Activated effector memory CD4-positive, alpha-beta T cell treated with Interleukin-2 at 50 U/mL for 16 hours (primary cell): ENCODE results near the gene TBC1D9B.

ENCODE experiments used
- DNase-seq: peaks from one replicate; pipeline ENCODE4 v3.0.0-alpha.2; 2020

Gene TBC1D9B

DNA sequence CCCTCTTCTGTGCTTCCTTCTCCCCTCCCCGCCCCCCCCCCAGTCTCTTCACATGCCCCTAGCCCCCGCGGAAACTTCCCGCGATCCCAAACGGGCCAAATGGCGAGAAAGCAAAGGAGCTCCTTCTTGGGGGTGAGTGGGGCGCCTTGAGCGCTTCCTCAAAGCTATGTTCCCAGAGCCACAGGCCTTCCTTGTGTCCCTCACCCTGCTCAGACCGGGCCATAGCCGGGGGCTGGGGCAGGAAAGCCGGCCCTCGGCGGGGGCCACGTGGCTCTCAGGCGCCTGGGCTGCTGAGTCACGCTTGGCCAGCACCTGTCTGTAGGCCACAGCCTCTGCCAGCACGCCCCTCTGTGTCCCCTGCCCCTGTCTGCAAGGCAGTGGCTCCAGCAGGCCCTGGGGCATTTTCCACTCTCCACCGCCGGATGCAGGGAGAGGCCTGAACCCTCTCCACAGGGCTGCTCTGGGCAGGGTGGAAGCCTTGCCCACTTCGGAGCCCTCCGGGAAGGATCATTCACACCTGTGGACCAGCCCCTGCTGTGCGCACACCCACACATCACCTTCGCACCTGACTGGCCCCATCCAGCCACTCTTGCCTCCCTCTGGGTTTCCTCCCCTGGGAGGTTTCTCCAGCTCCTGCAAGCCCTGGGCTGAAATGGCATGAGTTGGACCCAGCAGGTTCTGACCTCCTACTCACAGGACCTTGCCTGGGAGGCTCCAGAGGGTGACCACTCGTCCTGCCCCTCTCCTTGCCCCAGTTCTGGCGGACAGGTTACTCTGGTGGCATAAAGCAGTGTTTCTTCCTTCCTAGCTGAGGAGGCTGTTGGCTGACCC, 88.2 kb downstream of the TBC1D9B start:
- DNase-seq: peak; percentile 28

DNA sequence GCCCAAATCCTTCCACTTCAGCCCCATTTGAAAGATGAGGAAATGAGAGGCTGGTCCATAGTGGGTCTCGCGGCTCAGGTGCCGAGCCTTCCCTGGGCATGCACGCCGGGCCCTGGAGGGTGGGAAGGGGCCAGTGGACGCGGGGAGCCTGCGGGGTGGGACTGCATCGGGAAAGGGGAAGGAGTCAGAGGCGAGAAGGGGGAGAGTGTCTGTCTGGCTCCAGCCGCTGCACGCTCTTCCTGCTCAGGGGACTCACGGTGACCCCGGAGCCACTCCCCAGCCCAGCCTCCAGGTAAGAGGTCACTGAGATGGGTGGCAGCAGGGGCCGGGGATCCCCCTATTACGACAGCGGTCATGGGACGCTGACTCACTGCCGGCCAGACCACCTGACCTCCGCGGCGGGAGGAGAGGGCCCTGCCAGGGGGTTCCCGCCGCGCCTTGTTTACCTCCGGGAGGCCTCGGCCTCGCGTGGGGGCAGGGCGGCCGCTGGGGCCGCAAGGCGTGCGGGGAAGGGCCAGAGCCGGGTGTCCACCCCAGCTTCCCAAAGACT, 88.9 kb downstream of the TBC1D9B start:
- peak; percentile 83 for DNase-seq

DNA sequence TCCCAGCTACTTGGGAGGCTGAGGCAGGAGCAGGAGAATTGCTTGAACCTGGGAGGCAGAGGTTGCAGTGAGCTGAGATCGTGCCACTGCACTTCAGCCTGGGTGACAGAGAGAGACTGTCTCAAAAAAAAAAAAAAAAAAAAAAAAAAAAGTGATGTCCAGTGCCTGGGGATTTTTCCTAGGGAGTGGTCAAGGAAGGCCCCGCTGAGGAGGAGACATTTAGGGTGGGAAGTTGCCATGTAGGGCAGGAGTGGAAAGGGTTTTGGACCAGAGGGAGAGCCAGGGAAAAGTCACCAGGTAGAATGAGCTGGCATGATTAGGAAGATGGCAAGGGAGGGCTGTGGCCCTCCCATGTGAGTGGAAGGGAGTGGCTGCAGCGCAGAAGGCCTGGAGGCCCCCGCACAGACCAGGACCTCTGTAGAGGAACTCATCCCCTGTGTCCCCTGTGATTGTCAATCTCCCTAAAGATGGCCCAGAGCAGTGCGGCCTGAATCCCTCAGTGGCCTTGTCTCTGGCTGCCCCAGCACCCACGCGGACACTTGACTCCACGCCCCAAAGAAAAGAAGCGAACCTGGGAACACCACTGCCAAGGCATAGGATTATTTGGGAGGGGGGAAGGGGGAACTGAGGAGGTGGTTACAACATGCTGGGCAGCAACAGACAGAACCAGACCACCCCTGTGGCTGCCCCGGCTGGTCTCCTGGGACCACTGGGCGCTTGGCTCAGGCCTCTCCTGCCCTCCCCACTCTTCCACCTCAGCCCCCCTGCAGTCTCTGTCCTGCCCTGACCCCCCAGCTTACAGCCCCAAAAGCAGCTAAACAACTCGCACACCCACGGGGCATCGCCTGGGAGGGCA, 89.6 kb downstream of the TBC1D9B start:
- no peak for DNase-seq

- no peak for DNase-seq
Measured at GRCh38 chr5:179817470-179817840, 90.2 kb downstream of the TBC1D9B start.

DNA sequence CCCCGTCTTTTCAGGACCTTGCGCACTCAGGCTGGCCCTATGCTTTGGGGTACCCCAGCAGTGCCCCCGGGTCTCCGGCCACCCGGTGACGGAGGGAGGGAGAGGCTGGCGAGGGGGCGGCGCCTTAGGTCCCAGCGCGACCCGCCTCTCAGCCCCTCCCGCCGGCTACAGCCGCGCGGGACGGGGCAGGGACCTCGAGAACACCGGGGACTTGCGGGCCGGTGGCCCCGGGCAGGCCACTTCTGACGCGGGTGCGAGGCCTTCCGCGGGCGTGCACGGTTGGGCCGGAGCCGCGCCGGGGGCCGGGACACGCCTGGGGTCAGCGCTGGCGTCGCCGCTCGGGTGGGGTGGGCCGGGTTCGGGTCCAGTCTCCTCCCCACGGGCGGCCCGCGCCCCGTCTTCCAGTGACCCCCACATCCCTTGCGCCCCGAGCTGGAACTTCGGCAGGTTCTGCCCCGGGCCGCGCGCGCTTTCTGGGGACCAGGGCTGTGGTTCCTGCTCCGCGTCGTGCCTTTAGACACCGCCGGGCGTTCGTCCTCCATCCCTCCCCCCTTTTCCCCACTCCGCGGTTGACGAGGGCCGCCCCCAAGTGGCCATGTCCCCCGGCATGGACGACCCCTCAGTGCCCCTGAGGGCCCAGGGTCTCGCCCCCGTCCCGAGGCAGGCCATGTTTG, 90.8 kb downstream of the TBC1D9B start:
- no peak for DNase-seq

GRCh38 chr5:179816401-179816795, 91.3 kb downstream of the TBC1D9B start:
- DNase-seq: no peak

GRCh38 chr5:179815491-179816249, 92.0 kb downstream of the TBC1D9B start:
- no peak for DNase-seq

DNA sequence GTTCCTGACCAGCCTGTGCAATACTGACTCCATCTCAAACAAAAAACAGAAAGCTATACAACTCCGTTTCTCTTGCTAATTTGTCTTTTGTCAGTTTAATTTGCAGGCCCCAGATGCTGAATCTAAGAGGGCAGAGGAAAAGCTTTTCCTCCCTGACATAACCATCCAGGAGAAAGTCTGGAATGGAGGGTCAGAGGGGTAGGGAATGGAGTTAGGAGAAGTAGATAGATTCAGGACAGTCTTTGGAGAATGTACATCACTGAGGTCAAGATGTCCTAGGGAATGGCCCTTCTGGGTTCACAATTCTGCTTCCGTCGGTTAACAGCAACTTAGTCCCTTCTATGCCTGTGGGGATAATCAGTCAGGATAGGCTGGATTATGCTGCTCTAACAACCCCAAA, 93.6 kb downstream of the TBC1D9B start:
- DNase-seq: no peak

- DNase-seq: no peak
Measured at GRCh38 chr5:179812997-179813607, 94.6 kb downstream of the TBC1D9B start.

- DNase-seq: no peak
Measured at GRCh38 chr5:179812135-179812825, 95.4 kb downstream of the TBC1D9B start.
